ENCODE data around the gene DNAJB8. TPM values are rescaled to one million over a fixed set of nuclear protein-coding genes. Genes with fewer than 3 reads are reported as not detected.

Gene DNAJB8
- total RNA-seq = not detected
- not detected for polyA plus RNA-seq (ENCODE audit: insufficient read length in 2 of 2)
- long read RNA-seq, donor 1 = 0 reads
- long read RNA-seq, donor 2 = 0 reads
- long read RNA-seq, donor 3 = 0 reads
- long read RNA-seq, donor 4 = 0 reads

DNA sequence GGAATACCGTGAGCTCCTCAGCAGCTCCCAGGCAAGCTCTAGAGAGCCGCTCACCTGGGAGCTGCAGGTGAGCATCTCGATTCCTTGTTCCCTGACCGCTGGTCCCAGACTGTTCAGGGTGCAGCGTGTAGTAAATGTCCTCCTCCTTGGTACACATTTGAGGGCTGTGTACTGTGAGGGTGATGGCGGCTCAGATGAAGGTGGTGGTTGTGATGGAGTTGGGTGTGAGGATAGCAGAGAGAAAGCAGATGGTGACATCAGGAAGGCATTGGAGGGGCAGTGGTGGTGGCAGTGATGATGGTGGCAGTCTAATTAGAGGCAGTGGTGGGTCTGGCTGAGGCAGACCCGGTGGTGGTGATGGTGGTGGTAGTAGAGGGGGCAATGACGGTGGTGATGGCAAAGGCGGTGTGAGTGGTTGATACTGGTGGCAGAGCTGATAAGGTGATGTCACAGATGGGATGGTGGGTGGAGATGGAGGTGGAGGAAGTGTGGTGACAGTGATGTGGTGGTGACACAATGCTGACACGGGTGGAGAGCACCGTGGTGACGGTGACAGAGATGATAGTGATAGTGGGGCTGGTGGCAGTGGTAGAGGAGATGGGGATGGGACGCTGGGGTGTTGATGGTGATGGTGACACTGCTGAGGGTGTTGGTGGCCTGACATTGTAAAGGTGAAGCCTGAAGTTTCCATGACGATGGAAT lies at the start of gene DNAJB8:
Gene DNAJB8 (minus strand): TSS at position 51 of the 702 bp plus-strand sequence. CDS start 3,645 bp downstream, outside the sequence.
- WGBS (ENCODE audit: insufficient coverage) = 90% methylated on average over 14 of the region's 14 CpGs

DNA sequence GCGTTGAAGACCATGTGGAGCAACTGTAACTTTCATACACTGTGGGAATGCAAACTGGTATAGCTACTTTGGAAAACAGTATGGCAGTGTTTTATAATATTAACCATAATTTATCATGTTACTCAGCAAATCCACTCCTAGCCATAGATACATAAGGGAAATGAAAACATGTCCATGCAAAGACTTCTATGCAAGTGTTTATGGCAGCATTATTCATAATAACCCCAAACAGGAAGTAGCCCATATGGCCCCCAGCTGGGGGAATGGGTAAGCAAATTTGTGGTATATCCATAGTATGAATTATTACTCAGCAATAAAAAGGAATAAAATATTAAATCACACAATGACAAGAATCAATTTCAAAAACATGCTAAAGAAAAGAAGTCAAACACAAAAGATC lies 49.3 kb upstream of the DNAJB8 start:
- Histone ChIP-seq H3K27me3 (ENCODE audit: control insufficient read depth, insufficient read depth, low read length) (peaks cover 18% of the 10 kb centered on the region), H3K36me3 (ENCODE audit: control insufficient read depth, insufficient read depth, low read length) (no peaks in the 10 kb centered on the region), H3K4me3 (ENCODE audit: low read depth, low read length) (no peak overlapping the region), H3K4me1 (ENCODE audit: control insufficient read depth, insufficient read depth, low read length) (no peaks in the 10 kb centered on the region), H3K27ac (ENCODE audit: low read depth, low read length) (no peak overlapping the region), H3K9me3 (ENCODE audit: control insufficient read depth, insufficient read depth, low read length) (peaks cover 6% of the 10 kb centered on the region)
- DNase-seq (ENCODE audit: low read depth in 4 of 6, low spot score in 6 of 6) = no peak
- WGBS (ENCODE audit: insufficient coverage) = no CpG with 5 or more reads among the region's 1 CpG

More for the DNA sequence above, at the start of gene DNAJB8:
- DNase-seq (ENCODE audit: low read depth in 4 of 6, low spot score in 6 of 6) = no peak
- Histone ChIP-seq H3K4me1 (ENCODE audit: control insufficient read depth, insufficient read depth, low read length) (no peaks in the 10 kb centered on the region), H3K9me3 (ENCODE audit: control insufficient read depth, insufficient read depth, low read length) (no peaks in the 10 kb centered on the region), H3K4me3 (ENCODE audit: low read depth, low read length) (no peak within 1 kb of the TSS), H3K27me3 (ENCODE audit: control insufficient read depth, insufficient read depth, low read length) (peaks cover 8% of the 10 kb centered on the region), H3K36me3 (ENCODE audit: control insufficient read depth, insufficient read depth, low read length) (peaks cover 2% of the 10 kb centered on the region), H3K27ac (ENCODE audit: low read depth, low read length) (no peak within 1 kb of the TSS)

DNA sequence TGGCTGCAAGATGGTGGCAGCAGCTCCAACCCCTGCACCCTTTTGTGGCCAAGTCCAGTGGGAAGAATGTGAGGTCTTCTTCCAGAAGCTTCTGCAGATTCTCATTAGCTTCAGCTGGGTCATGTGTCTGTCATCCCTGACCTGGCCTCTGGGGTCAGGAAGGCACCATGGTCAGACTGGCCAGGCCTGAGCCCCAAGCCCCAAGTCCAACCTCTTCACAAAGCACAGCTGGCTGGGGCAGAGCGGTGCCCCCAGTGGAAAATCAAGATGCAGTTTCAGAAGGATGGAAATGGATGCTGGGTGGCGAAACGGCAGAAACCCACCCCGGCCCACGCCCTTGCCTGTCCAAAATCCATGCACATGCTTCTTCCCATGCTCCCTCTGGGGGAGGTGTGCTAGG lies 42.2 kb upstream of the DNAJB8 start:
- H3K27me3 ChIP-seq (ENCODE audit: control insufficient read depth, insufficient read depth, low read length) = no peaks in the 10 kb centered on the region
- 100% methylated on average over 5 of the region's 5 CpGs for WGBS (ENCODE audit: insufficient coverage)
- H3K36me3 ChIP-seq (ENCODE audit: control insufficient read depth, insufficient read depth, low read length) = no peaks in the 10 kb centered on the region
- H3K27ac ChIP-seq (ENCODE audit: low read depth, low read length) = no peak overlapping the region
- DNase-seq (ENCODE audit: low read depth in 4 of 6, low spot score in 6 of 6) = no peak
- H3K4me1 ChIP-seq (ENCODE audit: control insufficient read depth, insufficient read depth, low read length) = no peaks in the 10 kb centered on the region
- H3K9me3 ChIP-seq (ENCODE audit: control insufficient read depth, insufficient read depth, low read length) = peaks cover under 1% of the 10 kb centered on the region
- H3K4me3 ChIP-seq (ENCODE audit: low read depth, low read length) = no peak overlapping the region

DNA sequence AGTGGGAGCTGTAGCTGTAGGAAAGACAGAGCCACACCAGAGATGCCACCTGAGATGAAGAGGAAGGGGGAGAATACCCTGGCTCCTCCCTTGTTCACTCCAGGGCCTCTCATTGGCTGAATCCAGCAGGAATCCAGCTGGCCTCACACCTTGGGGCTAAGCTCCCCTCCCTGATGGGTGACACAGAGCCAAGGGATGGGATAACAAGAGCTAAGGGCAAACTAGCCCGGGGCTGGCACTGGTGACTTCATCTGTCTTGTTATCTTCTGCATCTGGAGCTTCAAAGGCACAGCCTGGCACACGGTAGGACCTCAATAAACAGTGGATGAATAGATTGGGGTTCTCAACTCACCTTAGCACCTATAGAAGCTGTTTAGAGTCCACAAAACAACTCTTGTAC lies 40.1 kb upstream of the DNAJB8 start:
- Histone ChIP-seq H3K4me3 (ENCODE audit: low read depth, low read length) (no peak overlapping the region), H3K4me1 (ENCODE audit: control insufficient read depth, insufficient read depth, low read length) (no peaks in the 10 kb centered on the region), H3K27ac (ENCODE audit: low read depth, low read length) (no peak overlapping the region), H3K27me3 (ENCODE audit: control insufficient read depth, insufficient read depth, low read length) (peaks cover 6% of the 10 kb centered on the region), H3K9me3 (ENCODE audit: control insufficient read depth, insufficient read depth, low read length) (no peaks in the 10 kb centered on the region), H3K36me3 (ENCODE audit: control insufficient read depth, insufficient read depth, low read length) (no peaks in the 10 kb centered on the region)
- 71% methylated on average over 1 of the region's 2 CpGs for WGBS (ENCODE audit: insufficient coverage)
- no peak for DNase-seq (ENCODE audit: low read depth in 4 of 6, low spot score in 6 of 6)

DNA sequence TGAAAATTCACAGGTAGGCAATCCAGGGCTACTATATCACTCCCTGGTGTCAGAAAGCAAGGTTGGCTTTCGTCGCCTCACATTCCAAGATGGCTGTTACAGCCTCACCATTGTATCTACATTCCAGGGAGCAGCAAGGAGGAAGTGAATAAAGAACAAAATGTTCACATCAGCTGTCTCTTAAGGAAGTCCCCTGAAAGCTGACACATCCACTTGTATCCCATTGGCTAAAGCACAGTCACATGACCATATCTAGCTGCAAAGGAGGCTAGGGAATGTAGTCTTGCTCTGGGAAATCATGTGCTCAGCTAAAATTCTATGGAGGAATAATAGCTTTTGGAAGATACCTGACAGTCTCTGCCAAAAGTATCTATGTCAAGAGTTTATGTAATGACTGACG lies 39.1 kb upstream of the DNAJB8 start:
- Histone ChIP-seq H3K27ac (ENCODE audit: low read depth, low read length) (no peak overlapping the region), H3K9me3 (ENCODE audit: control insufficient read depth, insufficient read depth, low read length) (no peaks in the 10 kb centered on the region), H3K4me3 (ENCODE audit: low read depth, low read length) (no peak overlapping the region), H3K27me3 (ENCODE audit: control insufficient read depth, insufficient read depth, low read length) (peaks cover 6% of the 10 kb centered on the region), H3K4me1 (ENCODE audit: control insufficient read depth, insufficient read depth, low read length) (no peaks in the 10 kb centered on the region), H3K36me3 (ENCODE audit: control insufficient read depth, insufficient read depth, low read length) (no peaks in the 10 kb centered on the region)
- WGBS (ENCODE audit: insufficient coverage) = 100% methylated on average over 1 of the region's 3 CpGs
- no peak for DNase-seq (ENCODE audit: low read depth in 4 of 6, low spot score in 6 of 6)

DNA sequence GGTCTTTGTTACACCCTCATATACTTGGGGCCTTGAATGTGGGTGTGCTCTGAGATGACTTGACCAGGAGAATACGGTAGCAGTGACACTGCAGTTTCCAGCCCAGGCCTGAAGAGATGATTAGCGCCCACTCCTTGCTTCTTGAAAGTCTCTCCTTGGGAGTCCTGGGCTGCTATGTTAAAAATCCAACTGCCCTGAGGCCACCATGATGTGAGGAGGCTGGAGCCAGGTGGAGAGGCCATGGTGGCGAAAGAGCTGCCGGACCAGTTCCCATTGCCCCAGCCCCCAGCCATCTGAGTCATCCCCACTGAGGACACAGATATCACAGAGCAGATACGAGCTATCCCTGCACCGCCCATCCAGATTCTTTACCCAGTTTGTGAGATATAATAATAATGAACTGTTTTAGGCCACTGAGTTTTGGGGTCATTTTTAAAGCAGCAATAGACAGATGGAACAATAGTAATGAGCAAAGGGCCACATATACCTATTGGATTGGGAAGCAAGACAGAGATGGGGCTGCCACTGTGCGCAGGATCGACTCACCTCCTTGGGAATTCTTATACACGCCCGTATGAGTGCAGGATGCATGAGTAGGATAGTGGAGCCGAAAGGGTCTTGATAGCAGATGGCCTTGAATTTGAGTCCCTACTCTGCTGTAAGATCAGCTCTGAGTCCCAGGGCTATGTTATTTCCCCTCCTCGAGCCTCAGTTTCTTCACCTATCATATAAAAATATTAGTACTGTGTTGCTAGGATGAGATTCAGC lies 38.5 kb upstream of the DNAJB8 start:
- H3K9me3 ChIP-seq (ENCODE audit: control insufficient read depth, insufficient read depth, low read length) = no peaks in the 10 kb centered on the region
- no peaks in the 10 kb centered on the region for H3K4me1 ChIP-seq (ENCODE audit: control insufficient read depth, insufficient read depth, low read length)
- H3K27me3 ChIP-seq (ENCODE audit: control insufficient read depth, insufficient read depth, low read length) = peaks cover 9% of the 10 kb centered on the region
- WGBS (ENCODE audit: insufficient coverage) = 92% methylated on average over 6 of the region's 12 CpGs
- no peak overlapping the region for H3K4me3 ChIP-seq (ENCODE audit: low read depth, low read length)
- H3K27ac ChIP-seq (ENCODE audit: low read depth, low read length) = no peak overlapping the region
- no peak for DNase-seq (ENCODE audit: low read depth in 4 of 6, low spot score in 6 of 6)
- no peaks in the 10 kb centered on the region for H3K36me3 ChIP-seq (ENCODE audit: control insufficient read depth, insufficient read depth, low read length)

DNA sequence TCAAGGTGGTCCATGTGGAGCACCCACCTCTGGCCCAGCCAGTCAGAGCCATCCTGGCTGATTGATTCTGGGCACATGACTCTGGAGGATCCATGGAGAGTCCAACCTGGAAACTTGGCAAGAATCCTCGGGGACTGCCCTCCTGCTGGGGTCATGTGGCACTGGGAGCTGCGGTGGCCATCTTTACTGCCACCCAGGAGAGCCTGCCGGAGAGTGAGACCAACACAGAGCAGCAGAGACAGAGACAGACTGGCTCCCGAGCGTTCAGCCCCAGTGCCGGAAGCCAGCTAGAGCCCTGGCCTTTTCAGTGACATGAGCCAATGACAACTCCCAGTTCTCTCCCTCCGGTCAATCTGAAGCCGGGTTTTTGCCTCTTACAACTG lies 37.8 kb upstream of the DNAJB8 start:
- peaks cover 15% of the 10 kb centered on the region for H3K27me3 ChIP-seq (ENCODE audit: control insufficient read depth, insufficient read depth, low read length)
- H3K36me3 ChIP-seq (ENCODE audit: control insufficient read depth, insufficient read depth, low read length) = no peaks in the 10 kb centered on the region
- no peaks in the 10 kb centered on the region for H3K9me3 ChIP-seq (ENCODE audit: control insufficient read depth, insufficient read depth, low read length)
- H3K4me1 ChIP-seq (ENCODE audit: control insufficient read depth, insufficient read depth, low read length) = no peaks in the 10 kb centered on the region
- no peak overlapping the region for H3K27ac ChIP-seq (ENCODE audit: low read depth, low read length)
- H3K4me3 ChIP-seq (ENCODE audit: low read depth, low read length) = no peak overlapping the region
- 88% methylated on average over 8 of the region's 8 CpGs for WGBS (ENCODE audit: insufficient coverage)
- no peak for DNase-seq (ENCODE audit: low read depth in 4 of 6, low spot score in 6 of 6)

DNA sequence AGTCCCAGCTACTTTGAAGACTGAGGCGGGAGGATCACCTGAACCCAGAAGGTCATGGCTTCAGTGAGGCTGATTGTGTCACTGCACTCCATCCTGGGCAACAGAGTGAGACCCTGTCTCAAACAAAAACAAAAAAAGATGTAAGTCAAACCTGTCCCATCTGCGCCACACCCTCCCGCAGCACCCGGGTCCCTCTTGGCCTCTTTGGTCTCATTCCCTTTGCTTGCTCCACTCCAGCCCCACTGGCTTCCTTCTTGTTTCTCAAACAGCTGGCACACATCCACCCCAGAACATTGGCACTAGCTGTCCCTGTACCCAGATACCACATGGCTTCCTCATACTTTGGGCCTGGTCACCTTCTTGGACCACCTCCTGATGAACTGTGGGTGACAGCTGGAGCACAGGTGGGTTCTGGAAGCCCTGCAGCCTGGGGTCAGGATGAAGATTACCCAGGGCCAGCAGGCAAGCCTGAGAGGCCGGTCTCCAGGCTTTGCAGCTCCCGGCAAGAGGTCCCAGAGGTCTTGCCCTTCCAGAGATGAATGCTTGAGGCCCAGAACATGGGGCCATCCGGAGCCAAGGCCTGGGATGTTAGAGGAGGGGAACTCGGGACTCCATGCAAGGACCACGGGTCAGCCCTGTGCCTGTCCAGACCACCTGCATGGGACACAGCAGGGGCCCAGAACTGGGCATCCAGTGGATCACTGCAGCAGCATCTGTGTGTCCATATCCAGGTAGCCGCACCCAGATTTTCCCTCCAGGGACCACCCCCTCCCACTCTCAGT lies 37.3 kb upstream of the DNAJB8 start:
- no peaks in the 10 kb centered on the region for H3K4me1 ChIP-seq (ENCODE audit: control insufficient read depth, insufficient read depth, low read length)
- 92% methylated on average over 10 of the region's 10 CpGs for WGBS (ENCODE audit: insufficient coverage)
- DNase-seq (ENCODE audit: low read depth in 4 of 6, low spot score in 6 of 6) = no peak
- H3K36me3 ChIP-seq (ENCODE audit: control insufficient read depth, insufficient read depth, low read length) = no peaks in the 10 kb centered on the region
- peaks cover 21% of the 10 kb centered on the region for H3K27me3 ChIP-seq (ENCODE audit: control insufficient read depth, insufficient read depth, low read length)
- H3K4me3 ChIP-seq (ENCODE audit: low read depth, low read length) = no peak overlapping the region
- no peak overlapping the region for H3K27ac ChIP-seq (ENCODE audit: low read depth, low read length)
- H3K9me3 ChIP-seq (ENCODE audit: control insufficient read depth, insufficient read depth, low read length) = no peaks in the 10 kb centered on the region

DNA sequence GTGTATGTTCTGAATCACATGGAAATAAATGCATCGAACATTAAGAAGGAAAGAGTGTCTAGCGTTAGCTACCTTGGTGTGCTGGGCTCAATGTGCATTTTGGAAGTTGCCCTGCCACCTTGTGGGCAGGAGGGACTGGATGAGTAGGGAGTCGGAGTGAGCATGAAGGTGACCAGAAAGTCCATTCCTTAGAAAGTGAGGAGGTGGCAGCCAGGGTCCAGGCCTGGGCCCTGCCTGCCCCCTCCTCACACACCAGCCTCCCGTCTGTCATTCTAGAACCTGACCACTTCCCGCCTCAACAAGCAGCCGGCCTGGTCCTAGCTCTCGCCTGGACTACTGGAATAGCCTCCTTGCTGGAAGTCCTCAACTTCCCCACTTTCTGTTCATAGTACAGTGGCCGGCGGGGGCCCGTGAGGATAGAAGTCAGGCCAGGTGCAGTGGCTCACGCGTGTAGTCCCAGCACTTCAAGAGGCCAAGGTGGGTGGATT lies 36.5 kb upstream of the DNAJB8 start:
- Histone ChIP-seq H3K9me3 (ENCODE audit: control insufficient read depth, insufficient read depth, low read length) (no peaks in the 10 kb centered on the region), H3K4me1 (ENCODE audit: control insufficient read depth, insufficient read depth, low read length) (no peaks in the 10 kb centered on the region), H3K27me3 (ENCODE audit: control insufficient read depth, insufficient read depth, low read length) (peaks cover 28% of the 10 kb centered on the region), H3K27ac (ENCODE audit: low read depth, low read length) (no peak overlapping the region), H3K4me3 (ENCODE audit: low read depth, low read length) (no peak overlapping the region), H3K36me3 (ENCODE audit: control insufficient read depth, insufficient read depth, low read length) (no peaks in the 10 kb centered on the region)
- 90% methylated on average over 11 of the region's 12 CpGs for WGBS (ENCODE audit: insufficient coverage)
- DNase-seq (ENCODE audit: low read depth in 4 of 6, low spot score in 6 of 6) = no peak
